ENCODE data around the gene BANP.
"Not testable (repeated sequence)": the region's sequence is repeated elsewhere in the genome, so short reads cannot be mapped to it uniquely, and the experiment has no call there.

The BANP gene

GRCh38 chr16:88121391-88121790 is 170.2 kb downstream of the BANP start:
- not testable (repeated sequence) for H3K27me3 ChIP-seq (ENCODE audit: insufficient read depth, low read length); H3K36me3 ChIP-seq (ENCODE audit: insufficient read depth, low read length); H3K9me3 ChIP-seq (ENCODE audit: low read length); H2AFZ ChIP-seq (ENCODE audit: low read depth, low read length); H3K4me3 ChIP-seq (ENCODE audit: low read length)
- peaks cover 12% of the 10 kb centered on the region for H3K4me1 ChIP-seq (ENCODE audit: insufficient read depth, low read length)

GRCh38 chr16:88121886-88122580 is 170.8 kb downstream of the BANP start:
- Histone ChIP-seq H3K9me3 (ENCODE audit: low read length) (no peaks in the 10 kb centered on the region), H3K27me3 (ENCODE audit: insufficient read depth, low read length) (peaks cover 3% of the 10 kb centered on the region), H3K36me3 (ENCODE audit: insufficient read depth, low read length) (no peaks in the 10 kb centered on the region), H3K4me1 (ENCODE audit: insufficient read depth, low read length) (peaks cover 12% of the 10 kb centered on the region), H2AFZ (ENCODE audit: low read depth, low read length) (no peak overlapping the region), H3K4me3 (ENCODE audit: low read length) (no peak overlapping the region)

Data from neuron (in vitro differentiated cells).